Neural progenitor cell (in vitro differentiated cells): ENCODE data around the gene SPTA1. TPM values are rescaled to one million over a fixed set of nuclear protein-coding genes. Genes with fewer than 3 reads are reported as not detected.

Experiments
- DNase-seq: peaks from one replicate; pipeline ENCODE4 v3.0.0-alpha.2; 2016; ENCODE audit warnings: low spot score
- H2AFZ ChIP-seq: fragments of 200-600 bp; sonication (generic); replicated peaks from 2 replicates; pipeline ENCODE4 v1.6.1; 2016; ENCODE audit warnings: antibody characterized with exemption
- H3F3A ChIP-seq: fragments of 200-600 bp; sonication (generic); 2 replicates; pipeline ENCODE4 v1.6.1; 2016; ENCODE audit warnings: antibody characterized with exemption, low read depth
- H3K27ac ChIP-seq: fragments of 200-600 bp; sonication (generic); 2 replicates; pipeline ENCODE4 v1.5.1; 2016; ENCODE audit warnings: mild to moderate bottlenecking
- H3K27me3 ChIP-seq: fragments of 200-600 bp; sonication (generic); 2 replicates; pipeline ENCODE4 v1.6.1; 2016; ENCODE audit warnings: mild to moderate bottlenecking, moderate library complexity
- H3K36me3 ChIP-seq: fragments of 200-600 bp; sonication (generic); 2 replicates; pipeline ENCODE4 v1.5.1; 2016
- H3K4me1 ChIP-seq: fragments of 200-600 bp; sonication (generic); 2 replicates; pipeline ENCODE4 v1.6.1; 2016; ENCODE audit warnings: mixed run types
- H3K4me2 ChIP-seq: fragments of 200-600 bp; sonication (generic); 2 replicates; pipeline ENCODE4 v1.6.1; 2016
- H3K4me3 ChIP-seq: fragments of 200-600 bp; sonication (generic); 2 replicates; pipeline ENCODE4 v1.5.1; 2016
- H3K79me2 ChIP-seq: fragments of 200-600 bp; sonication (generic); 2 replicates; pipeline ENCODE4 v1.6.1; 2016; ENCODE audit warnings: low read depth
- H3K9ac ChIP-seq: fragments of 200-600 bp; sonication (generic); 2 replicates; pipeline ENCODE4 v1.6.1; 2016
- H3K9me3 ChIP-seq: fragments of 200-600 bp; sonication (generic); 2 replicates; pipeline ENCODE4 v1.5.1; 2016; ENCODE audit warnings: low read depth
- H4K20me1 ChIP-seq: fragments of 200-600 bp; sonication (generic); 2 replicates; pipeline ENCODE4 v1.6.1; 2016; ENCODE audit warnings: low read depth
- H3K27ac Mint-ChIP-seq: 3 replicates; pipeline ENCODE4 v1.8.0; 2021; ENCODE audit warnings: mixed read lengths
- H3K27me3 Mint-ChIP-seq: 2 replicates; pipeline ENCODE4 v1.8.0; 2022; ENCODE audit warnings: low read depth, mild to moderate bottlenecking, inconsistent platforms, moderate library complexity, mixed read lengths; ENCODE audit not compliant: insufficient read depth
- H3K36me3 Mint-ChIP-seq: 3 replicates; pipeline ENCODE4 v1.8.0; 2021; ENCODE audit warnings: mixed read lengths
- H3K4me1 Mint-ChIP-seq: 3 replicates; pipeline ENCODE4 v1.8.0; 2021; ENCODE audit warnings: mixed read lengths
- H3K4me3 Mint-ChIP-seq: 3 replicates; pipeline ENCODE4 v1.8.0; 2021; ENCODE audit warnings: mild to moderate bottlenecking, moderate library complexity, mixed read lengths
- H3K9me3 Mint-ChIP-seq: 3 replicates; pipeline ENCODE4 v1.8.0; 2020; ENCODE audit warnings: mixed read lengths
- EZH2 ChIP-seq: fragments of 200-600 bp; sonication (generic); IDR thresholded peaks from 2 replicates; pipeline ENCODE4 v1.6.1; 2017; ENCODE audit warnings: antibody characterized with exemption, mild to moderate bottlenecking, moderate library complexity
- EZH2phosphoT487 ChIP-seq: fragments of 200-600 bp; sonication (generic); IDR thresholded peaks from 2 replicates; pipeline ENCODE4 v1.6.1; 2017; ENCODE audit warnings: antibody characterized with exemption
- total RNA-seq: library from RNA; depleted of rRNA; stranded (reverse); fragments of >200 nt; gene quantifications from 2 replicates; pipeline ENCODE4 v1.2.3, GENCODE V29; 2015; ENCODE audit warnings: low replicate concordance
- TF ChIP-seq, protein P1 (sequence below): fragments of 200-600 bp; sonication (generic); IDR thresholded peaks from 2 replicates; pipeline ENCODE4 v1.5.1; 2017; ENCODE audit warnings: antibody characterized with exemption, mild to moderate bottlenecking

SPTA1 gene
- total RNA-seq, 1 donor from 2014 or later: not detected

DNA sequence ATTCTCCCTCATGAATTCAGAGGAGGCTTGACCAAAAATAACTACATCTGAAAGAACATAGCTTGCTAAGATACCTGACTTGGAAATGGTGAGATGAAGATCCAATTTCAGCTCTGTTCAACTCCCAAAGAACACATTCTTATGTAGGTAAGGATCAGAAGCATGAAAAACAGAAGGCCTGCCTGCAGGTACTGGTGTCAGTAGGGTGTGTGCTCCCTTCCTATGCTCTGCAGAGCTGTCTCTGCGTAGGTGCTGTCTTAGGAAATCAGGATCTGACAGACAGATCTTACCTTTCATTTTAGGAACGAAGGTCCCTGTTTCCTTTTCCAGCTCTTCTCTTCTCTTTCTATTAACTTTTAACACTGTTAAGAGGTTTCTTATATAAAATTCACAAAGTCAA, 19.6 kb upstream of the SPTA1 start:
- no peak overlapping the region for H3K27ac Mint-ChIP-seq
- TF ChIP-seq, protein P1, sequence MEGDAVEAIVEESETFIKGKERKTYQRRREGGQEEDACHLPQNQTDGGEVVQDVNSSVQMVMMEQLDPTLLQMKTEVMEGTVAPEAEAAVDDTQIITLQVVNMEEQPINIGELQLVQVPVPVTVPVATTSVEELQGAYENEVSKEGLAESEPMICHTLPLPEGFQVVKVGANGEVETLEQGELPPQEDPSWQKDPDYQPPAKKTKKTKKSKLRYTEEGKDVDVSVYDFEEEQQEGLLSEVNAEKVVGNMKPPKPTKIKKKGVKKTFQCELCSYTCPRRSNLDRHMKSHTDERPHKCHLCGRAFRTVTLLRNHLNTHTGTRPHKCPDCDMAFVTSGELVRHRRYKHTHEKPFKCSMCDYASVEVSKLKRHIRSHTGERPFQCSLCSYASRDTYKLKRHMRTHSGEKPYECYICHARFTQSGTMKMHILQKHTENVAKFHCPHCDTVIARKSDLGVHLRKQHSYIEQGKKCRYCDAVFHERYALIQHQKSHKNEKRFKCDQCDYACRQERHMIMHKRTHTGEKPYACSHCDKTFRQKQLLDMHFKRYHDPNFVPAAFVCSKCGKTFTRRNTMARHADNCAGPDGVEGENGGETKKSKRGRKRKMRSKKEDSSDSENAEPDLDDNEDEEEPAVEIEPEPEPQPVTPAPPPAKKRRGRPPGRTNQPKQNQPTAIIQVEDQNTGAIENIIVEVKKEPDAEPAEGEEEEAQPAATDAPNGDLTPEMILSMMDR: no peak
- no peak for TF ChIP-seq EZH2
- no peak for TF ChIP-seq EZH2phosphoT487

DNA sequence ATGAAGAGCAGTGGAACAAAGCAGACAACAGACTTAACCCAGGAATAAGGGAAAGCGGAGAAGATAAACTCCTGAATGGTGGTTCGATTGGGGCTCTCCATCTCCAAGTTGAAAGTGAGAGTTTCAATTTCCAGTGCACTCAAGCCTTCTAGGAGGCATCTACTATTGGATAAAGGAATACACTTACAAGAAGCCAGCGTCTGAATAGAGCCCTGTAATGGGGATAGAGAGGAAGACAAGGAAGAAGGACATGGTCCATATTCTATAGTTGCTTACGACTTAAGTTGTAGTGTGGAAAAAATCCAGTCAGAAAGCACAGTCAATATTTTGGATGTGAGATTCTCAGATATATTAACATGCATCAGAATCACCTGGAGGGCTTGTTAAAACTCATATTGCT, 14.0 kb upstream of the SPTA1 start, which contains the start of gene OR6K2:
Gene OR6K2 (minus strand): TSS at position 101 of the 400 bp plus-strand sequence. CDS start 0 bp downstream, at position 101.
- Histone ChIP-seq H3K9me3 (no peaks in the 10 kb centered on the region), H2AFZ (no peak within 1 kb of the TSS), H3K36me3 (no peaks in the 10 kb centered on the region), H3K4me3 (no peak within 1 kb of the TSS), H3K79me2 (no peaks in the 10 kb centered on the region), H3K4me1 (no peaks in the 10 kb centered on the region), H3K9ac (no peak within 1 kb of the TSS), H3K27me3 (no peaks in the 10 kb centered on the region), H3K27ac (no peak within 1 kb of the TSS), H4K20me1 (no peaks in the 10 kb centered on the region), H3K4me2 (no peak within 1 kb of the TSS), H3F3A (no peaks in the 10 kb centered on the region)
- Mint-ChIP-seq H3K4me3 (no peak within 1 kb of the TSS), H3K4me1 (no peaks in the 10 kb centered on the region), H3K36me3 (no peaks in the 10 kb centered on the region), H3K27me3 (no peaks in the 10 kb centered on the region), H3K9me3 (no peaks in the 10 kb centered on the region), H3K27ac (no peak within 1 kb of the TSS)
- TF ChIP-seq, protein P1: no peak
- TF ChIP-seq EZH2 (no peak), EZH2phosphoT487 (no peak)
- DNase-seq: no peak

More for the DNA sequence above, 19.6 kb upstream of the SPTA1 start:
- H3K4me3 ChIP-seq: no peak overlapping the region
- no peaks in the 10 kb centered on the region for H3K9me3 ChIP-seq
- H3K4me3 Mint-ChIP-seq: no peak overlapping the region
- H3K27me3 ChIP-seq: no peaks in the 10 kb centered on the region
- no peaks in the 10 kb centered on the region for H3K9me3 Mint-ChIP-seq
- no peaks in the 10 kb centered on the region for H4K20me1 ChIP-seq
- no peak overlapping the region for H2AFZ ChIP-seq
- no peak overlapping the region for H3K4me2 ChIP-seq
- no peaks in the 10 kb centered on the region for H3K36me3 Mint-ChIP-seq
- H3K79me2 ChIP-seq: no peaks in the 10 kb centered on the region
- H3K4me1 Mint-ChIP-seq: no peaks in the 10 kb centered on the region
- H3K9ac ChIP-seq: no peak overlapping the region
- H3K27ac ChIP-seq: no peak overlapping the region
- no peaks in the 10 kb centered on the region for H3K36me3 ChIP-seq
- no peaks in the 10 kb centered on the region for H3K27me3 Mint-ChIP-seq
- no peak for DNase-seq
- H3F3A ChIP-seq: no peaks in the 10 kb centered on the region
- H3K4me1 ChIP-seq: no peaks in the 10 kb centered on the region

DNA sequence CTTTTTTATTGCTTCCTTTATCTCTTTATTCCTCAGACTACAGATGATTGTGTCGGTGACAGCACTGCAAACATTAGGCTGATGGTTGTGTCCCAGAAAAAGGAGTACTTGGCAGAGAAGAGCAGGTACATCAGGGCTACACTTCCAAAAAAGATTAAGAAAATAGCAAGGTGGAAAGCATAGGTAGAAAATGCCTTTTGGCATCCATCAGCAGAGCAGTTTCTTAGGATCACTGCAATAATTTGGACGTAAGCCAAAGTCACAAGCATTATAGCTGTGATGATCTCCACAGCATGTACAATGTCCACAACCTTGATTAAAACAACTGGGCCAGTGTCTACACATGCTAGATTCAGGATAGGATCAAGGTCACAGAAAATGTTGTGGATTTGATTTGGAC, 8.1 kb upstream of the SPTA1 start:
- Histone ChIP-seq H3K36me3 (no peaks in the 10 kb centered on the region), H3F3A (no peaks in the 10 kb centered on the region), H3K27ac (no peak overlapping the region), H3K4me1 (no peaks in the 10 kb centered on the region), H3K79me2 (no peaks in the 10 kb centered on the region), H3K9me3 (no peaks in the 10 kb centered on the region), H3K4me2 (no peak overlapping the region), H2AFZ (no peak overlapping the region), H3K9ac (no peak overlapping the region), H3K27me3 (no peaks in the 10 kb centered on the region), H3K4me3 (no peak overlapping the region), H4K20me1 (no peaks in the 10 kb centered on the region)
- H3K4me1 Mint-ChIP-seq: no peaks in the 10 kb centered on the region
- TF ChIP-seq EZH2phosphoT487 (no peak), EZH2 (no peak)
- TF ChIP-seq, protein P1: no peak
- H3K4me3 Mint-ChIP-seq: no peak overlapping the region
- H3K27me3 Mint-ChIP-seq: peaks cover 5% of the 10 kb centered on the region
- no peak overlapping the region for H3K27ac Mint-ChIP-seq
- H3K9me3 Mint-ChIP-seq: no peaks in the 10 kb centered on the region
- no peaks in the 10 kb centered on the region for H3K36me3 Mint-ChIP-seq
- no peak for DNase-seq
